PC-3 (cell line): Measurements from ENCODE around the gene CCNY. TPM values are rescaled to one million over a fixed set of nuclear protein-coding genes. Genes with fewer than 3 reads are reported as not detected.
"Not testable (repeated sequence)": the region's sequence is repeated elsewhere in the genome, so short reads cannot be mapped to it uniquely, and the experiment has no call there.

ENCODE experiments used
- ATAC-seq: fragments of 200-7000 bp; cut with Tn5 transposase; 2 replicates; pipeline ENCODE4 v1.9.1; 2020; ENCODE audit warnings: mild to moderate bottlenecking, moderate library complexity
- BruUV-seq: library from RNA; stranded (reverse); fragments of 400-500 nt; replicated peaks from 2 replicates; lab custom pipeline; 2021; lab: Mats Ljungman, UMichigan
- CTCF ChIA-PET: fragments of 300-600 bp; sonication (Branson Sonifier 250); formaldehyde crosslinking; loops from one replicate; lab custom pipeline; 2022; ENCODE audit warnings: antibody characterized with exemption; lab: Charles Lee
- POLR2A ChIA-PET: fragments of 300-600 bp; sonication (Branson Sonifier 250); formaldehyde crosslinking; loops from one replicate; lab custom pipeline; 2022; ENCODE audit warnings: antibody characterized with exemption; ENCODE audit not compliant: unreplicated experiment; lab: Charles Lee
- DNase-seq: peaks from one replicate; pipeline ENCODE4 v3.0.0-alpha.2; 2015
- H2AFZ ChIP-seq: fragments of 300-600 bp; sonication (generic); 2 replicates; pipeline ENCODE4 v1.6.0; 2016; ENCODE audit warnings: antibody characterized with exemption, low read length
- H3F3A ChIP-seq: fragments of 300-600 bp; sonication (generic); one replicate; pipeline ENCODE4 v1.6.0; 2017; ENCODE audit warnings: antibody characterized with exemption, low read length, control low read depth, mild to moderate bottlenecking; ENCODE audit not compliant: unreplicated experiment
- H3K27ac ChIP-seq: fragments of 300-600 bp; sonication (generic); 2 replicates; pipeline ENCODE4 v1.5.1; 2016; ENCODE audit warnings: mild to moderate bottlenecking, low read length
- H3K27me3 ChIP-seq: fragments of 300-600 bp; sonication (generic); 2 replicates; pipeline ENCODE4 v1.6.1; 2016; ENCODE audit warnings: low read length, mixed read lengths
- H3K36me3 ChIP-seq: fragments of 300-600 bp; sonication (generic); 2 replicates; pipeline ENCODE4 v1.6.1; 2016; ENCODE audit warnings: low read depth, mixed run types, low read length, mixed read lengths
- H3K4me1 ChIP-seq: fragments of 300-600 bp; sonication (generic); 2 replicates; pipeline ENCODE4 v1.5.1; 2016; ENCODE audit warnings: low read length; ENCODE audit not compliant: insufficient read depth
- H3K4me2 ChIP-seq: fragments of 300-600 bp; sonication (generic); 2 replicates; pipeline ENCODE4 v1.6.0; 2016; ENCODE audit warnings: low read length
- H3K4me3 ChIP-seq: fragments of 300-600 bp; sonication (generic); 2 replicates; pipeline ENCODE4 v1.5.1; 2016; ENCODE audit warnings: mild to moderate bottlenecking, low read length, mixed read lengths
- H3K79me2 ChIP-seq: fragments of 300-600 bp; sonication (generic); 2 replicates; pipeline ENCODE4 v1.6.1; 2017; ENCODE audit warnings: low read length, mixed read lengths
- H3K9ac ChIP-seq: fragments of 300-600 bp; sonication (generic); 2 replicates; pipeline ENCODE4 v1.6.0; 2016; ENCODE audit warnings: mild to moderate bottlenecking, low read length
- H3K9me2 ChIP-seq: fragments of 300-600 bp; sonication (generic); replicated peaks from 2 replicates; pipeline ENCODE4 v1.6.1; 2016; ENCODE audit warnings: mixed run types, low read length, mixed read lengths
- H3K9me3 ChIP-seq: fragments of 300-600 bp; sonication (generic); 2 replicates; pipeline ENCODE4 v1.6.1; 2016; ENCODE audit warnings: low read length, mixed read lengths
- H4K20me1 ChIP-seq: fragments of 300-600 bp; sonication (generic); 2 replicates; pipeline ENCODE4 v1.6.1; 2016; ENCODE audit warnings: low read length, mixed read lengths
- EZH2 ChIP-seq: fragments of 300-600 bp; sonication (generic); IDR thresholded peaks from one replicate; pipeline ENCODE4 v1.6.1; 2017; ENCODE audit warnings: antibody characterized with exemption, mild to moderate bottlenecking, low read length; ENCODE audit not compliant: unreplicated experiment
- EZH2phosphoT487 ChIP-seq: fragments of 300-600 bp; sonication (generic); IDR thresholded peaks from 2 replicates; pipeline ENCODE4 v1.6.1; 2018; ENCODE audit warnings: mild to moderate bottlenecking, antibody characterized with exemption, low read length, borderline replicate concordance
- intact Hi-C: fragments of 100-400 bp; cut with micrococcal nuclease; formaldehyde crosslinking; loops from 2 replicates; pipeline ENCODE4 v1.9.0; 2023
- total RNA-seq: library from RNA; depleted of rRNA; stranded (reverse); fragments of >200 nt; gene quantifications from 2 replicates; pipeline ENCODE4 v1.2.3, GENCODE V29; 2014
- TF ChIP-seq, protein P1 (sequence below): fragments of 300-600 bp; sonication (generic); conservative IDR thresholded peaks from 2 replicates; pipeline ENCODE4 v1.5.1; 2017; ENCODE audit warnings: antibody characterized with exemption, low read depth, mild to moderate bottlenecking, low read length

Gene CCNY
- total RNA-seq, 1 experiment from 2014 or later: 146 TPM

DNA sequence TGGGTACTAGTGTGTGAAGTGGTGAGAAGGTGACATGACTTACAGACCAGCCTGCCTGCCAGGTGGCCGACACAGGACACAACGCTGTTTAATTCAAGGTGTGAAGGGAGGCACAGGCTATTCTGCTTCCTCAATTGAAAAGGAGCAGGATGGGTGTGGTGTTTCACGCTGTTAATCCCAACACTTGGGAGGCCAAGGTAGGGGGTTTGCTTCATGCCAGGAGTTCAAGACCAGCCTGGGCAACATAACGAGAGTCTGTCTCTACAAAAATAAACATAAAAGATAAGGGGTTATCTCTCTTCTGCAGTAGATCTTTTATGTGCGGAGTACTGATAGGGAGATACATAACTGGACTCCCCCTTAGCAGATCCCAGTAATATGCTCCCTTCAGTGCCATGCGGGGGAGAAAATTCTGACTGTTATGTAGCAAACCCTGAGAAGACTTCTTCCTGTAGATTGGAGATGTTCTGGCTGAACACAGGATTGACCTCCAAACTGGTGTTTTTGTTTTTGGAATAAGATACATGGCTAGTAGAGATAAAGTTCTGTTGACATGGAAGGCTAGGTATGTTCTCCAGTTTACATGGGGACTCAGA is 63.2 kb downstream of the CCNY start:
- ATAC-seq: no peak

DNA sequence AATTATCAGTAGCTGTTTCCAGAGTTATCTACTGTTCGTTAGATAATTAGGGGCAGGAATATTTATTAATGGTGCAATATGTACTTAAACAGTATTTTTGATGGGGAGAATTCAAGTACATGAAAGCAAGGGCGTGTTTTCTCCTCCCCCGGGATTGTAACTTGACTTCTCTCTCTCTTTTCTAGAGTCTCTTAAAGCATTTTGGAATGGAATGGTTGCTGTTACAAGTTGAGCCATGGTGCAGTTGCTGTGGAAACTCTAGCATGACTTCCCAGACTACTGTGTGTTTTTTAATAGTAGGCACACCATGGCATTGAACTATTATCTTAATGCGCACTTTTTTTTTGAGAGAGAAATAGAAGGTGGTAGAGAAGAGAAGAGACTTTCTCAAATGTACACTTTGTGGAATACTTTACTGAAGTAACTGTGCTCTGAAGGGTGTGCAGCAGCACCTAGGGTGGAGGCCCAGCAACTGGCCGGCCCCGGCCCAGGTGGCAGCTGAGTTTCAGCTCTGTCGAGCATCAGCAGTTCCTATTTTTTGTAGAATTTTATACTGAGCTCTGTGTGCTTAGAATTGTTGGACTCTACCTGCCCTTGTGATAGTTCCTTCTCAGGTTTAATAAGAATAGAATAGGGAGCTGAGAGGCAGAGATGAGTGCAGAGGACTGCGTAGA is 64.4 kb downstream of the CCNY start:
- Histone ChIP-seq H3K9me3 (peaks cover 10% of the 10 kb centered on the region; the same call in 1 of the 2 replicates), H3K27ac (no peak overlapping the region), H3K79me2 (peaks cover 96% of the 10 kb centered on the region), H3K9me2 (no peaks in the 10 kb centered on the region), H3K36me3 (peaks cover 11% of the 10 kb centered on the region; the same call in 1 of the 2 replicates), H3K4me3 (no peak overlapping the region), H3F3A (no peaks in the 10 kb centered on the region), H3K4me2 (no peak overlapping the region), H2AFZ (no peak overlapping the region), H3K27me3 (no peaks in the 10 kb centered on the region), H3K4me1 (no peaks in the 10 kb centered on the region), H3K9ac (no peak overlapping the region), H4K20me1 (peaks cover 38% of the 10 kb centered on the region)
- DNase-seq (no peak), ATAC-seq (no peak)
- ChIA-PET CTCF (no interaction called here), POLR2A (no interaction called here)
- BruUV-seq: no TSS peak
- intact Hi-C loops: no loop called here
- TF ChIP-seq EZH2phosphoT487: no peak
- TF ChIP-seq, protein P1, sequence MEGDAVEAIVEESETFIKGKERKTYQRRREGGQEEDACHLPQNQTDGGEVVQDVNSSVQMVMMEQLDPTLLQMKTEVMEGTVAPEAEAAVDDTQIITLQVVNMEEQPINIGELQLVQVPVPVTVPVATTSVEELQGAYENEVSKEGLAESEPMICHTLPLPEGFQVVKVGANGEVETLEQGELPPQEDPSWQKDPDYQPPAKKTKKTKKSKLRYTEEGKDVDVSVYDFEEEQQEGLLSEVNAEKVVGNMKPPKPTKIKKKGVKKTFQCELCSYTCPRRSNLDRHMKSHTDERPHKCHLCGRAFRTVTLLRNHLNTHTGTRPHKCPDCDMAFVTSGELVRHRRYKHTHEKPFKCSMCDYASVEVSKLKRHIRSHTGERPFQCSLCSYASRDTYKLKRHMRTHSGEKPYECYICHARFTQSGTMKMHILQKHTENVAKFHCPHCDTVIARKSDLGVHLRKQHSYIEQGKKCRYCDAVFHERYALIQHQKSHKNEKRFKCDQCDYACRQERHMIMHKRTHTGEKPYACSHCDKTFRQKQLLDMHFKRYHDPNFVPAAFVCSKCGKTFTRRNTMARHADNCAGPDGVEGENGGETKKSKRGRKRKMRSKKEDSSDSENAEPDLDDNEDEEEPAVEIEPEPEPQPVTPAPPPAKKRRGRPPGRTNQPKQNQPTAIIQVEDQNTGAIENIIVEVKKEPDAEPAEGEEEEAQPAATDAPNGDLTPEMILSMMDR: no peak
- no peak for TF ChIP-seq EZH2

More for the DNA sequence above, 63.2 kb downstream of the CCNY start:
- H3K27me3 ChIP-seq: no peaks in the 10 kb centered on the region
- peaks cover 10% of the 10 kb centered on the region; the same call in 1 of the 2 replicates for H3K9me3 ChIP-seq
- H3K9me2 ChIP-seq: no peaks in the 10 kb centered on the region
- ChIA-PET CTCF (no interaction called here), POLR2A (no interaction called here)
- peaks cover 96% of the 10 kb centered on the region for H3K79me2 ChIP-seq
- H2AFZ ChIP-seq: no peak overlapping the region
- DNase-seq: no peak
- H3K4me2 ChIP-seq: no peak overlapping the region
- no TSS peak for BruUV-seq
- no peaks in the 10 kb centered on the region; the same call in 1 of the 2 replicates for H3K4me1 ChIP-seq
- peaks cover 11% of the 10 kb centered on the region; the same call in 1 of the 2 replicates for H3K36me3 ChIP-seq
- TF ChIP-seq EZH2phosphoT487 (no peak), EZH2 (no peak)
- TF ChIP-seq, protein P1: no peak
- H3K4me3 ChIP-seq: no peak overlapping the region
- H4K20me1 ChIP-seq: peaks cover 47% of the 10 kb centered on the region
- intact Hi-C loops: no loop called here
- no peak overlapping the region for H3K27ac ChIP-seq
- no peak overlapping the region for H3K9ac ChIP-seq
- H3F3A ChIP-seq: no peaks in the 10 kb centered on the region

DNA sequence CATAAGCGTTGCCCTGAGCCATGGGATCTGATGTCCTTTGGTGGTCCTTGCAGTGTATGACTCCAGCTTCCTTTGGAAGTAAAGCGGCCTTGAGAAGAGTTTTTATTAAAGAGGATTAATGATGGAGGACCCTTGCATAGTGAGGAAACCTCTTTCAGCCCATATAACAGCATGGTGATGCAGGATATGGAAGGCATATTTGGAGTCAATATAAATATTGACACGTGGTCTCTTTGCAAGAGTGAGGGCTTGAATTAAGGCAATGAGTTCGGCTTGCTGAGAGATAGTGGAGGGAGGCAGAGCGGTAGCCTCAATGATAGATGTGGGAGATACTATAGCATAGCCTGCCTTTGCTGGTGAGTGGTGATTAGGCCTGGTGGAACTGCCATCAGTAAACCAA is 67.2 kb downstream of the CCNY start:
- CTCF ChIA-PET, H3K27ac ChIP-seq, H3K9ac ChIP-seq, H3K9me2 ChIP-seq, intact Hi-C loops, H3K4me2 ChIP-seq, H3K27me3 ChIP-seq, H3K9me3 ChIP-seq, POLR2A ChIA-PET, H3F3A ChIP-seq, BruUV-seq, ATAC-seq, H3K4me3 ChIP-seq, DNase-seq, H2AFZ ChIP-seq, H3K4me1 ChIP-seq: not testable (repeated sequence)
- peaks cover 11% of the 10 kb centered on the region; the same call in 1 of the 2 replicates for H3K36me3 ChIP-seq
- peaks cover 77% of the 10 kb centered on the region for H3K79me2 ChIP-seq
- H4K20me1 ChIP-seq: peaks cover 11% of the 10 kb centered on the region; the same call in 1 of the 2 replicates

DNA sequence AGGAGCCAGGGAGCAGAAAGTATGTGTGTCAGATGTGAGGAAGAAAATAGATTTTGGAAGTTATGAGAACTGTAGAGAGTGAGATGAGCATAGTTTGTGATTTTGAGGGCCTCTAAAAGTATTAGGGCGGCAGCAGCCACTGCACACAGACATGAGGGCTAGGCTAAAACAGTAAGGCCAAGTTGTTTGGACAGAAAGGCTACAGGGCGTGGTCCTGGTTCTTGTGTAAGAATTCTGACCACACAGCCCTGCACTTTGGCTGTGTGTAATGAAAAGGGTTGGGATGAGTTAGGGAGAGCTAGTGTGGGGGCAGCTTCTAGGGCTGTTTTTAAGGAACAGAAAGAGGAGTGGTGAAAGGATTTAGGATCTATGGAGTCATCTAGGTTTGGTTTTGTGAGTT is 67.8 kb downstream of the CCNY start:
- intact Hi-C loops, H3K27me3 ChIP-seq, CTCF ChIA-PET, H3K4me3 ChIP-seq, H3K27ac ChIP-seq, H3K4me2 ChIP-seq, ATAC-seq, BruUV-seq, H3K9me3 ChIP-seq, H3K9ac ChIP-seq, DNase-seq, H3F3A ChIP-seq, H3K4me1 ChIP-seq, H3K9me2 ChIP-seq, POLR2A ChIA-PET, H2AFZ ChIP-seq: not testable (repeated sequence)
- Histone ChIP-seq H3K36me3 (peaks cover 11% of the 10 kb centered on the region; the same call in 1 of the 2 replicates), H3K79me2 (peaks cover 77% of the 10 kb centered on the region), H4K20me1 (peaks cover 12% of the 10 kb centered on the region; the same call in 1 of the 2 replicates)
